ENCODE results near the gene LOX.

LOX gene

GRCh38 chr5:122120957-122121356, 42.9 kb upstream of the LOX start:
- peak; percentile 23 for DNase-seq (ENCODE audit: low spot score)
- H3K27ac ChIP-seq: no peak overlapping the region
- POLR2A ChIA-PET (ENCODE audit: low non-redundant PET): no interaction called here
- TF ChIP-seq CTCF (conservative IDR thresholded peaks at IDR 0.05; ENCODE audit: low read depth): no peak
- CTCF ChIA-PET: interaction anchor here (0.6 kb wide), 1 partner anchor 210 kb away, joined by 3 read pairs; no protein-coding TSS in a partner anchor

- POLR2A ChIA-PET (ENCODE audit: low non-redundant PET): no interaction called here
- no peak for DNase-seq (ENCODE audit: low spot score)
- no peak overlapping the region for H3K27ac ChIP-seq
- TF ChIP-seq CTCF (conservative IDR thresholded peaks at IDR 0.05; ENCODE audit: low read depth): no peak
- CTCF ChIA-PET: interaction anchor here (0.7 kb wide), 1 partner anchor 215 kb away, joined by 3 read pairs; no protein-coding TSS in a partner anchor
Measured at GRCh38 chr5:122120493-122120892, 42.4 kb upstream of the LOX start.

GRCh38 chr5:122119205-122119604, 41.1 kb upstream of the LOX start:
- ChIA-PET POLR2A (ENCODE audit: low non-redundant PET) (interaction anchor here (1.0 kb wide), 1 partner anchor 10 kb away, joined by 3 read pairs; the partner anchor contains the start of gene ZNF474), CTCF (no interaction called here)
- H3K27ac ChIP-seq: no peak overlapping the region

GRCh38 chr5:122118356-122118948, 40.4 kb upstream of the LOX start:
- no peak for DNase-seq (ENCODE audit: low spot score)
- TF ChIP-seq CTCF (conservative IDR thresholded peaks at IDR 0.05; ENCODE audit: low read depth): no peak
- no peak overlapping the region for H3K27ac ChIP-seq
- ChIA-PET CTCF (interaction anchor here (0.6 kb wide), 1 partner anchor 152 kb away, joined by 3 read pairs; no protein-coding TSS in a partner anchor), POLR2A (ENCODE audit: low non-redundant PET) (no interaction called here)

More at GRCh38 chr5:122119205-122119604, 41.1 kb upstream of the LOX start:
- TF ChIP-seq CTCF (conservative IDR thresholded peaks at IDR 0.05; ENCODE audit: low read depth): no peak
- no peak for DNase-seq (ENCODE audit: low spot score)

GRCh38 chr5:122114501-122114900, 36.4 kb upstream of the LOX start:
- no peak for DNase-seq (ENCODE audit: low spot score)
- POLR2A ChIA-PET (ENCODE audit: low non-redundant PET): no interaction called here
- CTCF ChIA-PET: interaction anchor here (1.0 kb wide), 1 partner anchor 13 kb away, joined by 3 read pairs; no protein-coding TSS in a partner anchor
- TF ChIP-seq CTCF (conservative IDR thresholded peaks at IDR 0.05; ENCODE audit: low read depth): no peak
- H3K27ac ChIP-seq: no peak overlapping the region

GRCh38 chr5:122112733-122113558, 34.9 kb upstream of the LOX start:
- POLR2A ChIA-PET (ENCODE audit: low non-redundant PET): no interaction called here
- no peak for TF ChIP-seq CTCF (conservative IDR thresholded peaks at IDR 0.05; ENCODE audit: low read depth)
- CTCF ChIA-PET: no interaction called here
- DNase-seq (ENCODE audit: low spot score): no peak
- no peak overlapping the region for H3K27ac ChIP-seq
